ENCODE data around the gene RNF157.

RNF157 gene

GRCh38 chr17:76140661-76141211 is 99.6 kb downstream of the RNF157 start:
- DNase-seq (ENCODE audit: low spot score) = no peak

- DNase-seq (ENCODE audit: low spot score) = no peak
Observed at GRCh38 chr17:76139801-76140660, 100.3 kb downstream of the RNF157 start.

GRCh38 chr17:76138896-76139752 is 101.2 kb downstream of the RNF157 start:
- DNase-seq (ENCODE audit: low spot score) = no peak

GRCh38 chr17:76138234-76138895 is 101.9 kb downstream of the RNF157 start:
- DNase-seq (ENCODE audit: low spot score) = peak; percentile 82

- no peak for DNase-seq (ENCODE audit: low spot score)
Observed at GRCh38 chr17:76137351-76138233, 102.7 kb downstream of the RNF157 start.

GRCh38 chr17:76137001-76137350 is 103.3 kb downstream of the RNF157 start:
- DNase-seq (ENCODE audit: low spot score) = no peak

- no peak for DNase-seq (ENCODE audit: low spot score)
Observed at GRCh38 chr17:76136276-76137000, 103.9 kb downstream of the RNF157 start.

- no peak for DNase-seq (ENCODE audit: low spot score)
Observed at GRCh38 chr17:76135810-76136188, 104.5 kb downstream of the RNF157 start.

GRCh38 chr17:76134911-76135809 is 105.1 kb downstream of the RNF157 start:
- DNase-seq (ENCODE audit: low spot score) = no peak

- DNase-seq (ENCODE audit: low spot score) = no peak
Observed at GRCh38 chr17:76132574-76133338, 107.5 kb downstream of the RNF157 start.

- DNase-seq (ENCODE audit: low spot score) = no peak
Observed at GRCh38 chr17:76131692-76132573, 108.4 kb downstream of the RNF157 start.

- DNase-seq (ENCODE audit: low spot score) = no peak
Observed at GRCh38 chr17:76131051-76131691, 109.1 kb downstream of the RNF157 start.

- no peak for DNase-seq (ENCODE audit: low spot score)
Observed at GRCh38 chr17:76130473-76130872, 109.8 kb downstream of the RNF157 start.

- no peak for DNase-seq (ENCODE audit: low spot score)
Observed at GRCh38 chr17:76125922-76126321, 114.4 kb downstream of the RNF157 start.

GRCh38 chr17:76125391-76125675 is 115.0 kb downstream of the RNF157 start:
- DNase-seq (ENCODE audit: low spot score) = no peak

- no peak for DNase-seq (ENCODE audit: low spot score)
Observed at GRCh38 chr17:76124582-76125390, 115.5 kb downstream of the RNF157 start.
